A673 (cell line): ENCODE data around the gene SH2D2A. TPM values are rescaled to one million over a fixed set of nuclear protein-coding genes. Genes with fewer than 3 reads are reported as not detected.

Experiments used
- BruUV-seq: library from RNA; stranded (reverse); fragments of 400-500 nt; replicated peaks from 2 replicates; lab custom pipeline; 2021; lab: Mats Ljungman, UMichigan
- CTCF ChIA-PET: fragments of 300-600 bp; sonication (Branson Sonifier 250); formaldehyde crosslinking; loops from one replicate; lab custom pipeline; 2022; ENCODE audit warnings: antibody characterized with exemption; lab: Charles Lee
- POLR2A ChIA-PET: fragments of 300-600 bp; sonication (Branson Sonifier 250); formaldehyde crosslinking; loops from one replicate; lab custom pipeline; 2022; ENCODE audit warnings: antibody characterized with exemption; ENCODE audit not compliant: low non-redundant PET; lab: Charles Lee
- DNase-seq: peaks from one replicate; pipeline ENCODE4 v3.0.0-alpha.2; 2015; ENCODE audit warnings: low spot score
- H3K27ac ChIP-seq: fragments of 200-600 bp; sonication (generic); 2 replicates; pipeline ENCODE4 v1.5.1; 2016; ENCODE audit warnings: mixed run types, low read depth, mild to moderate bottlenecking, mixed read lengths, antibody characterized with exemption, low read length; ENCODE audit not compliant: poor library complexity, severe bottlenecking
- H3K27me3 ChIP-seq: fragments of 200-600 bp; sonication (generic); replicated peaks from 2 replicates; pipeline ENCODE4 v1.6.1; 2017; ENCODE audit warnings: mixed run types, low read depth, mild to moderate bottlenecking, mixed read lengths, antibody characterized with exemption, low read length; ENCODE audit not compliant: insufficient read depth, poor library complexity
- H3K36me3 ChIP-seq: fragments of 200-600 bp; sonication (generic); 2 replicates; pipeline ENCODE4 v1.6.1; 2016; ENCODE audit warnings: mixed run types, mild to moderate bottlenecking, mixed read lengths, antibody characterized with exemption, low read length; ENCODE audit not compliant: insufficient read depth, poor library complexity, severe bottlenecking
- H3K4me1 ChIP-seq: fragments of 200-600 bp; sonication (generic); 2 replicates; pipeline ENCODE4 v1.6.1; 2017; ENCODE audit warnings: mixed run types, mild to moderate bottlenecking, mixed read lengths, antibody characterized with exemption, low read length; ENCODE audit not compliant: insufficient read depth, poor library complexity, severe bottlenecking
- H3K4me3 ChIP-seq: fragments of 200-600 bp; sonication (generic); 2 replicates; pipeline ENCODE4 v1.5.1; 2016; ENCODE audit warnings: low read depth, mixed run types, mild to moderate bottlenecking, mixed read lengths, low read length; ENCODE audit not compliant: poor library complexity, severe bottlenecking
- H3K9me3 ChIP-seq: fragments of 200-600 bp; sonication (generic); 2 replicates; pipeline ENCODE4 v1.6.1; 2016; ENCODE audit warnings: mixed run types, low read depth, mild to moderate bottlenecking, mixed read lengths, antibody characterized with exemption, low read length; ENCODE audit not compliant: poor library complexity, severe bottlenecking
- CTCF ChIP-seq: fragments of 300-800, 200-600 bp; sonication (generic); conservative IDR thresholded peaks from 2 replicates; pipeline ENCODE4 v1.5.1; 2017; ENCODE audit warnings: low read depth, mild to moderate bottlenecking, antibody characterized with exemption, low read length, moderate library complexity, mixed read lengths
- EZH2 ChIP-seq: fragments of 200-600 bp; sonication (generic); IDR thresholded peaks from 2 replicates; pipeline ENCODE4 v1.6.1; 2017; ENCODE audit warnings: borderline replicate concordance, low read depth, mild to moderate bottlenecking, mixed read lengths, antibody characterized with exemption, low read length; ENCODE audit not compliant: poor library complexity, severe bottlenecking
- intact Hi-C: fragments of 100-400 bp; cut with micrococcal nuclease; formaldehyde crosslinking; loops from one replicate; pipeline ENCODE4 v1.10.0; 2022; ENCODE audit not compliant: unreplicated experiment
- total RNA-seq: library from RNA; stranded (reverse); gene quantifications from 2 replicates; pipeline ENCODE4 v1.2.3, GENCODE V29; 2021

SH2D2A gene
- total RNA-seq, 1 experiment from 2014 or later: 3.5 TPM

GRCh38 chr1:156772728-156773497, 43.7 kb downstream of the SH2D2A start:
- no peaks in the 10 kb centered on the region for H3K9me3 ChIP-seq
- ChIA-PET CTCF (no interaction called here), POLR2A (interaction anchor here (0.6 kb wide), 1 partner anchor 32 kb away, joined by 3 read pairs; the partner anchor contains the start of gene MRPL24)
- intact Hi-C loops: no loop called here
- no TSS peak for BruUV-seq
- peaks cover 15% of the 10 kb centered on the region for H3K4me1 ChIP-seq
- H3K27ac ChIP-seq: peak overlapping the region; percentile 32
- no peaks in the 10 kb centered on the region for H3K27me3 ChIP-seq
- peaks cover 11% of the 10 kb centered on the region for H3K36me3 ChIP-seq
- TF ChIP-seq EZH2 (no peak), CTCF (no peak)
- DNase-seq: no peak
- H3K4me3 ChIP-seq: no peak overlapping the region

GRCh38 chr1:156772222-156772621, 44.4 kb downstream of the SH2D2A start:
- no TSS peak for BruUV-seq
- intact Hi-C loops: no loop called here
- ChIA-PET POLR2A (no interaction called here), CTCF (no interaction called here)
- no peak for DNase-seq
- Histone ChIP-seq H3K4me1 (peaks cover 11% of the 10 kb centered on the region), H3K27ac (no peak overlapping the region), H3K4me3 (no peak overlapping the region), H3K27me3 (no peaks in the 10 kb centered on the region), H3K9me3 (no peaks in the 10 kb centered on the region), H3K36me3 (peaks cover 11% of the 10 kb centered on the region)
- TF ChIP-seq CTCF: no peak

GRCh38 chr1:156768610-156769295, 47.9 kb downstream of the SH2D2A start:
- Histone ChIP-seq H3K4me3 (peak overlapping the region; percentile 89), H3K36me3 (peaks cover 8% of the 10 kb centered on the region), H3K4me1 (peaks cover 14% of the 10 kb centered on the region), H3K27ac (peak overlapping the region; percentile 94), H3K9me3 (no peaks in the 10 kb centered on the region), H3K27me3 (no peaks in the 10 kb centered on the region)
- ChIA-PET CTCF (interaction anchor here (1.0 to 1.2 kb wide), 2 partner anchors 43 to 79 kb away, joined by 3 to 4 read pairs; no protein-coding TSS in a partner anchor), POLR2A (interaction anchor here (0.6 kb wide), 1 partner anchor 267 kb away, joined by 3 read pairs; no protein-coding TSS in a partner anchor)
- BruUV-seq: no TSS peak
- TF ChIP-seq CTCF (no peak), EZH2 (no peak)
- DNase-seq: no peak
- intact Hi-C loops: loop anchor here (2.0 kb wide), 1 partner anchor 40 kb away; the partner anchor contains the start of genes ISG20L2 and METTL25B
